Gastrocnemius medialis (tissue), 4 donors: ENCODE results near the gene LONP1. TPM values are rescaled to one million over a fixed set of nuclear protein-coding genes. Genes with fewer than 3 reads are reported as not detected.
"Not testable (repeated sequence)": the region's sequence is repeated elsewhere in the genome, so short reads cannot be mapped to it uniquely, and the experiment has no call there.

Experiments used
- ATAC-seq, 2 donors: fragments of 150-250 bp; one replicate each; pipeline ENCODE4 v1.9.1; 2016
- DNase-seq, 2 donors: peaks; one replicate each; pipeline ENCODE4 v3.0.0-alpha.2; 2019
- H3K27ac ChIP-seq, 4 donors: fragments of 200-600 bp; sonication (generic); 1 replicate in 1 of 4; 2 replicates in 3 of 4; pipeline ENCODE4 v1.5.1; 2016 to 2018; ENCODE audit warnings: mild to moderate bottlenecking in 2 of 4, moderate library complexity in 1 of 4
- H3K27me3 ChIP-seq, 3 donors: fragments of 200-600 bp; sonication (generic) in 2 of 3; 1 replicate in 1 of 3; 2 replicates in 2 of 3; pipeline versions ENCODE4 v1.5.1 to v1.6.0; 2016 to 2019; ENCODE audit warnings: mild to moderate bottlenecking in 1 of 3, moderate library complexity in 1 of 3
- H3K36me3 ChIP-seq, 2 donors: fragments of 200-600 bp; sonication (generic) in 1 of 2; one replicate each; pipeline ENCODE4 v1.5.1; 2017 to 2018
- H3K4me1 ChIP-seq, 2 donors: fragments of 200-600 bp; sonication (generic) in 1 of 2; one replicate each; pipeline ENCODE4 v1.5.1; 2016 to 2017; ENCODE audit warnings: mild to moderate bottlenecking in 2 of 2
- H3K4me3 ChIP-seq, 4 donors: fragments of 200-600 bp; sonication (generic) in 3 of 4; 1 replicate in 1 of 4; 2 replicates in 3 of 4; pipeline ENCODE4 v1.5.1; 2016 to 2019; ENCODE audit warnings: mild to moderate bottlenecking in 2 of 4
- H3K9me3 ChIP-seq, 3 donors: fragments of 200-600 bp; sonication (generic) in 2 of 3; 1 replicate in 1 of 3; 2 replicates in 2 of 3; pipeline ENCODE4 v1.5.1; 2016 to 2019
- POLR2A ChIP-seq, 2 donors: fragments of 450-650 bp; IDR thresholded peaks; one replicate each; pipeline ENCODE4 v1.6.1; 2017; ENCODE audit warnings: antibody characterized with exemption in 2 of 2, mild to moderate bottlenecking in 2 of 2, moderate library complexity in 2 of 2
- in situ Hi-C, 4 donors: fragments of 200-750 bp; cut with MboI; loops; one replicate each; pipeline versions ENCODE4 v1.15.0 to v1.8.0; 2017; ENCODE audit warnings: low sequenced_read_pairs in 4 of 4
- intact Hi-C: fragments of 100-400 bp; cut with DNase I; formaldehyde crosslinking; loops from one replicate; pipeline ENCODE4 v1.15.1; 2023; ENCODE audit warnings: low total_unique reads
- total RNA-seq, 4 donors: library from RNA; depleted of rRNA; stranded (reverse); fragments of >200 nt; gene quantifications; one replicate each; pipeline versions ENCODE4 v1.1.0 to v1.2.3, GENCODE V29; 2016
- TF ChIP-seq, protein P1 (sequence below), 5 experiments: fragments of 450-650 bp in 3 of 5; fragments of 200-600 bp in 2 of 5; sonication (generic) in 2 of 5; IDR thresholded peaks in 4 of 5; conservative IDR thresholded peaks in 1 of 5; 1 replicate in 4 of 5; 2 replicates in 1 of 5; pipeline ENCODE4 v1.5.1; 2016 to 2019; ENCODE audit warnings: antibody characterized with exemption in 5 of 5, mild to moderate bottlenecking in 3 of 5, moderate library complexity in 3 of 5

Gene LONP1
- total RNA-seq, 4 donors from 2014 or later = 33.1 to 77.7 (median 70.4) TPM

DNA sequence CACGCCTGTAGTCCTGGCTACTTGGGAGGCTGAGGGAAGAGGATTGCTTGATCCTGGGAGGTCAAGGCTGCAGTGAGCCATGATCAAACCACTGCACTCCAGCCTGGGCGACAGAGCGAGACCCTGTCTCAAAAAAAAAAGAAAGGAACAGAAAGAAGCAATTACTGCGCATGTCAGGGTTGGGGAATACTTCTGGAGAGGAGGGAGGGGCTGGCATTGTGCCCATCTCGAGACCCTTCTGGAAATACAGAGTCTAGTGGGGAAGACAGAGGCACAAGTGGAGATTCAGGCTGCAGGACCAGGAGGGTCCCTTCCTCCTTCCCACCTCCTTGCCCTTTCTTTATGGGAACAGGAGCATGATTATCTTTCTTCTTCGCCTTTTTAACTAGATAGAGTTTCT lies 33.8 kb upstream of the LONP1 start:
- in situ Hi-C loops = no loop called here
- Histone ChIP-seq H3K27me3 (peaks cover 0 to 9% (median 0%) of the 10 kb centered on the region in 3 donors), H3K36me3 (no peaks in the 10 kb centered on the region), H3K4me1 (no peaks in the 10 kb centered on the region), H3K27ac (no peak overlapping the region), H3K9me3 (no peaks in the 10 kb centered on the region), H3K4me3 (no peak overlapping the region)
- no peak for DNase-seq
- TF ChIP-seq POLR2A (IDR thresholded peaks at IDR 0.05) = no peak
- TF ChIP-seq, protein P1, sequence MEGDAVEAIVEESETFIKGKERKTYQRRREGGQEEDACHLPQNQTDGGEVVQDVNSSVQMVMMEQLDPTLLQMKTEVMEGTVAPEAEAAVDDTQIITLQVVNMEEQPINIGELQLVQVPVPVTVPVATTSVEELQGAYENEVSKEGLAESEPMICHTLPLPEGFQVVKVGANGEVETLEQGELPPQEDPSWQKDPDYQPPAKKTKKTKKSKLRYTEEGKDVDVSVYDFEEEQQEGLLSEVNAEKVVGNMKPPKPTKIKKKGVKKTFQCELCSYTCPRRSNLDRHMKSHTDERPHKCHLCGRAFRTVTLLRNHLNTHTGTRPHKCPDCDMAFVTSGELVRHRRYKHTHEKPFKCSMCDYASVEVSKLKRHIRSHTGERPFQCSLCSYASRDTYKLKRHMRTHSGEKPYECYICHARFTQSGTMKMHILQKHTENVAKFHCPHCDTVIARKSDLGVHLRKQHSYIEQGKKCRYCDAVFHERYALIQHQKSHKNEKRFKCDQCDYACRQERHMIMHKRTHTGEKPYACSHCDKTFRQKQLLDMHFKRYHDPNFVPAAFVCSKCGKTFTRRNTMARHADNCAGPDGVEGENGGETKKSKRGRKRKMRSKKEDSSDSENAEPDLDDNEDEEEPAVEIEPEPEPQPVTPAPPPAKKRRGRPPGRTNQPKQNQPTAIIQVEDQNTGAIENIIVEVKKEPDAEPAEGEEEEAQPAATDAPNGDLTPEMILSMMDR (IDR thresholded peaks at IDR 0.05 in 4 of 5, conservative IDR thresholded peaks at IDR 0.05 in 1 of 5) = no peak
- intact Hi-C loops = no loop called here
- ATAC-seq = no peak

GRCh38 chr19:5751709-5752108 lies 31.8 kb upstream of the LONP1 start:
- no peaks in the 10 kb centered on the region for H3K4me1 ChIP-seq
- H3K27me3 ChIP-seq = peaks cover 0 to 11% (median 4%) of the 10 kb centered on the region in 3 donors
- H3K27ac ChIP-seq = no peak overlapping the region
- DNase-seq = no peak
- TF ChIP-seq POLR2A (IDR thresholded peaks at IDR 0.05) = no peak
- TF ChIP-seq, protein P1 (IDR thresholded peaks at IDR 0.05 in 4 of 5, conservative IDR thresholded peaks at IDR 0.05 in 1 of 5) = no peak
- no peaks in the 10 kb centered on the region for H3K9me3 ChIP-seq
- ATAC-seq = no peak
- in situ Hi-C loops = no loop called here
- no peak overlapping the region for H3K4me3 ChIP-seq
- intact Hi-C loops = no loop called here
- no peaks in the 10 kb centered on the region for H3K36me3 ChIP-seq

DNA sequence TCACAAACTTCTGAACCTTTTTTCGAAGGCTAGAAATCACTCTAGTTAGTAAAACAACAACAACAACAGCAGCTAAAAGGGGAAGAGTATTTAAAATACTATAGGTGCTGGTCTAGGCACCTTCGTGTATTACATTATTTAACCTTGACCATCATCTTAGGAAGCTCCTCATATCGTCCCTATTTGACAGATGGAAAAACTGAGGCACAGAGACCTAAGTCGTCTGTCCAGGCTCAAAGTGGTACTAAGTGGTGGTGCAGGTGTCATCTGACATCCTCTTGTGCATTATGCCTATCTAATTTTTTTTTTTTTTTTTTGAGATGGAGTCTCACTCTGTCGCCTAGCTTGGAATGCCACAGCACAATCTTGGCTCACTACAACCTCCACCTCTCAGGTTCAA lies 29.6 kb upstream of the LONP1 start:
- Histone ChIP-seq H3K27ac (no peak overlapping the region), H3K9me3 (no peaks in the 10 kb centered on the region), H3K27me3 (peaks cover 0 to 11% (median 4%) of the 10 kb centered on the region in 3 donors), H3K4me3 (no peak overlapping the region), H3K4me1 (no peaks in the 10 kb centered on the region), H3K36me3 (no peaks in the 10 kb centered on the region)
- intact Hi-C loops = no loop called here
- TF ChIP-seq, protein P1 (IDR thresholded peaks at IDR 0.05 in 4 of 5, conservative IDR thresholded peaks at IDR 0.05 in 1 of 5) = no peak
- no peak for TF ChIP-seq POLR2A (IDR thresholded peaks at IDR 0.05)
- in situ Hi-C loops = no loop called here
- no peak for DNase-seq
- ATAC-seq = no peak

- H3K27ac ChIP-seq, in situ Hi-C loops, intact Hi-C loops, DNase-seq, ATAC-seq, H3K4me1 ChIP-seq, H3K9me3 ChIP-seq, H3K36me3 ChIP-seq, H3K4me3 ChIP-seq: not testable (repeated sequence)
- peaks cover 0 to 11% (median 4%) of the 10 kb centered on the region in 3 donors for H3K27me3 ChIP-seq
Observed at GRCh38 chr19:5748920-5749319, 29.0 kb upstream of the LONP1 start.

DNA sequence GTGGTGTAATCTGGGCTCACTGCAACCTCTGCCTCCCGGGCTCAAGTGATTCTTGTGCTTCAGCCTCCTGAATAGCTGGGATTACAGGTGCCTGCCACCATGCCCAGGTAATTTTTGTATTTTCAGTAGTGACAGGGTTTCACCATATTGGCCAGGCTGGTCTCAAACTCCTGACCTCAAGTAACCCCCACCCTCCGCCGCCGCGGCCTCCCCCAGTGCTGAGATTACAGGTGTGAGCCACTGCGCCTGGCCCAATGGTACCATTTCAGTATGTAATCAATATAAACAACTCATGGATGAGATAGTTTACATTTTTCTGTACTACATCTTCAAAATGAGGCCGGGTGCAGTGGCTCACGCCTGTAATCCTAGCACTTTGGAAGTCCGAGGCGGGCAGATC lies 25.1 kb upstream of the LONP1 start:
- H3K4me1 ChIP-seq, H3K4me3 ChIP-seq, in situ Hi-C loops, intact Hi-C loops, DNase-seq, H3K9me3 ChIP-seq, H3K36me3 ChIP-seq, ATAC-seq, H3K27ac ChIP-seq: not testable (repeated sequence)
- peaks cover 0 to 11% (median 4%) of the 10 kb centered on the region in 3 donors for H3K27me3 ChIP-seq

- in situ Hi-C loops = no loop called here
- Histone ChIP-seq H3K36me3 (no peaks in the 10 kb centered on the region), H3K4me1 (no peaks in the 10 kb centered on the region), H3K27ac (no peak overlapping the region), H3K9me3 (no peaks in the 10 kb centered on the region), H3K4me3 (no peak overlapping the region), H3K27me3 (peaks cover 0 to 5% (median 4%) of the 10 kb centered on the region in 3 donors)
- intact Hi-C loops = no loop called here
- TF ChIP-seq, protein P1 (IDR thresholded peaks at IDR 0.05 in 4 of 5, conservative IDR thresholded peaks at IDR 0.05 in 1 of 5) = no peak
- TF ChIP-seq POLR2A (IDR thresholded peaks at IDR 0.05) = no peak
- no peak for DNase-seq
- no peak for ATAC-seq
Observed at GRCh38 chr19:5743630-5744029, 23.7 kb upstream of the LONP1 start.
